A673 (cell line): ENCODE measurements around the gene AP4S1. TPM values are rescaled to one million over a fixed set of nuclear protein-coding genes. Genes with fewer than 3 reads are reported as not detected.

Experiments
- BruUV-seq: library from RNA; stranded (reverse); fragments of 400-500 nt; replicated peaks from 2 replicates; lab custom pipeline; 2021; lab: Mats Ljungman, UMichigan
- CTCF ChIA-PET: fragments of 300-600 bp; sonication (Branson Sonifier 250); formaldehyde crosslinking; loops from one replicate; lab custom pipeline; 2022; ENCODE audit warnings: antibody characterized with exemption; lab: Charles Lee
- POLR2A ChIA-PET: fragments of 300-600 bp; sonication (Branson Sonifier 250); formaldehyde crosslinking; loops from one replicate; lab custom pipeline; 2022; ENCODE audit warnings: antibody characterized with exemption; ENCODE audit not compliant: low non-redundant PET; lab: Charles Lee
- DNase-seq: peaks from one replicate; pipeline ENCODE4 v3.0.0-alpha.2; 2015; ENCODE audit warnings: low spot score
- H3K27ac ChIP-seq: fragments of 200-600 bp; sonication (generic); 2 replicates; pipeline ENCODE4 v1.5.1; 2016; ENCODE audit warnings: mixed run types, low read depth, mild to moderate bottlenecking, mixed read lengths, antibody characterized with exemption, low read length; ENCODE audit not compliant: poor library complexity, severe bottlenecking
- H3K27me3 ChIP-seq: fragments of 200-600 bp; sonication (generic); replicated peaks from 2 replicates; pipeline ENCODE4 v1.6.1; 2017; ENCODE audit warnings: mixed run types, low read depth, mild to moderate bottlenecking, mixed read lengths, antibody characterized with exemption, low read length; ENCODE audit not compliant: insufficient read depth, poor library complexity
- H3K36me3 ChIP-seq: fragments of 200-600 bp; sonication (generic); 2 replicates; pipeline ENCODE4 v1.6.1; 2016; ENCODE audit warnings: mixed run types, mild to moderate bottlenecking, mixed read lengths, antibody characterized with exemption, low read length; ENCODE audit not compliant: insufficient read depth, poor library complexity, severe bottlenecking
- H3K4me1 ChIP-seq: fragments of 200-600 bp; sonication (generic); 2 replicates; pipeline ENCODE4 v1.6.1; 2017; ENCODE audit warnings: mixed run types, mild to moderate bottlenecking, mixed read lengths, antibody characterized with exemption, low read length; ENCODE audit not compliant: insufficient read depth, poor library complexity, severe bottlenecking
- H3K4me3 ChIP-seq: fragments of 200-600 bp; sonication (generic); 2 replicates; pipeline ENCODE4 v1.5.1; 2016; ENCODE audit warnings: low read depth, mixed run types, mild to moderate bottlenecking, mixed read lengths, low read length; ENCODE audit not compliant: poor library complexity, severe bottlenecking
- H3K9me3 ChIP-seq: fragments of 200-600 bp; sonication (generic); 2 replicates; pipeline ENCODE4 v1.6.1; 2016; ENCODE audit warnings: mixed run types, low read depth, mild to moderate bottlenecking, mixed read lengths, antibody characterized with exemption, low read length; ENCODE audit not compliant: poor library complexity, severe bottlenecking
- CTCF ChIP-seq: fragments of 300-800, 200-600 bp; sonication (generic); conservative IDR thresholded peaks from 2 replicates; pipeline ENCODE4 v1.5.1; 2017; ENCODE audit warnings: low read depth, mild to moderate bottlenecking, antibody characterized with exemption, low read length, moderate library complexity, mixed read lengths
- EZH2 ChIP-seq: fragments of 200-600 bp; sonication (generic); IDR thresholded peaks from 2 replicates; pipeline ENCODE4 v1.6.1; 2017; ENCODE audit warnings: borderline replicate concordance, low read depth, mild to moderate bottlenecking, mixed read lengths, antibody characterized with exemption, low read length; ENCODE audit not compliant: poor library complexity, severe bottlenecking
- intact Hi-C: fragments of 100-400 bp; cut with micrococcal nuclease; formaldehyde crosslinking; loops from one replicate; pipeline ENCODE4 v1.10.0; 2022; ENCODE audit not compliant: unreplicated experiment
- microRNA-seq: library from miRNA; unstranded; fragments of <30 nt; microRNA quantifications from one replicate; pipeline ENCODE4 v1.2.0, GENCODE V29; 2021
- total RNA-seq: library from RNA; stranded (reverse); gene quantifications from 2 replicates; pipeline ENCODE4 v1.2.3, GENCODE V29; 2021

Gene AP4S1
- total RNA-seq, 1 experiment from 2014 or later = 8.6 TPM

GRCh38 chr14:31142455-31143087, 117.1 kb downstream of the AP4S1 start:
- POLR2A ChIA-PET = no interaction called here
- intact Hi-C loops = no loop called here
- BruUV-seq = no TSS peak

More at GRCh38 chr14:31142455-31143087, 117.1 kb downstream of the AP4S1 start:
- TF ChIP-seq CTCF (no peak), EZH2 (no peak)
- no peak overlapping the region for H3K27ac ChIP-seq
- no peak for DNase-seq
- no peaks in the 10 kb centered on the region for H3K27me3 ChIP-seq
- H3K9me3 ChIP-seq = no peaks in the 10 kb centered on the region
- H3K4me1 ChIP-seq = no peaks in the 10 kb centered on the region
- no peak overlapping the region for H3K4me3 ChIP-seq
- peaks cover 80% of the 10 kb centered on the region for H3K36me3 ChIP-seq
- CTCF ChIA-PET = no interaction called here

Small RNA genes within 50 kb of the gene (microRNA-seq; reads per million reads assigned to microRNA genes)
- 39.4 reads per million, percentile 53 among the genes with 10 or more reads in this experiment for gene MIR624

Other genes starting within 250 kb of the AP4S1 start
- 70.8 and 87.6 TPM in 2 replicates for gene COCH, start 151.1 kb upstream of the AP4S1 start, total RNA-seq
- gene STRN3, start 730 bp downstream of the AP4S1 start, total RNA-seq = 40.2 and 44.2 TPM in 2 replicates
- 138 and 156 TPM in 2 replicates for gene HECTD1, start 182.1 kb downstream of the AP4S1 start, total RNA-seq